ENCODE measurements around the gene IRAK3.
"Not testable (repeated sequence)": the region's sequence is repeated elsewhere in the genome, so short reads cannot be mapped to it uniquely, and the experiment has no call there.

IRAK3 gene

DNA sequence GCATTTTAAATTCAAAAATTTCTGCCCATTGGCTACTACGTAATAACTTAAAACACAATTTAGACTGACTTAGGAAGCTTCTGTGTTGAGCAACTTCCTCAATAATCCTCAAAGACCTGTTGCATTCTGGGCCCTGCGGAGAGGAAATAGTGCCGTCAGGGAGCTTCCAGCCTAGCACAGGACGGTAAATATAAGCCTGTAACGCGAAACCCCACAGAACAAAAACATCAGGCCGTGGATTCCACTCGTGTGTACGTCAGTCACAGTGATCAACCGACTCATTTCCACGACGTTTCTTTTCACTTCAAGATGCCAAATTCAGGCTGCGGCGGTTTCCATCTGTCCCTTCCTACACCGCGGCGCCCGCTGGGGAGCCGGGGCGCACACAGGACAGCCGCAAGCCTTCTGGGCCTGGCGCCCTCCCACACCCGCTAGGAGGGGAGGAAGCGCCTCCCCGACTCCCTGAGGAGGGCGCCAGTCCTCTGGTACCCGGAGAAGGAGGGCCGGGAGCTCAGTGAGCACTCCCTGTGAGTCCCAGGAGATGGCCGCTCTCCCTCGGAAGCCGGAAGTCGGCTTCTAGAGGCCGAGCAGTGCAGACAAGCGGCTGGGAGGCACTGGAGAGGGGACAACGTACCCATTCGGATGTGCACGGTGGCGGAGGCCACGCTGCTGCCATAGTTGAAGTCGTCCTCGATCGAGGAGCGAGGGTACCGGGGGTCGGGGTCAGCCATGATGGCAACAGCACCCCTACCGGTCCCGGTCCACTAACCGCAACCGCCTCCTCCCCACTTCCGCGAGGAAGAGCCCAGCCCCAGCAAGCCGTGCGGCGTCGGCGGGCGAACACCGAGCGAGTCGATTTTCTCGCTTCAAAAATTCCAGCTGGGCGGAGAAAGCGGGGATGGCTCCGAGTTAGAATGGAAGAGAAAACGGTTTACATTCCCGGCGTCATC is 19.5 kb upstream of the IRAK3 start, which contains the start of gene TMBIM4:
Gene TMBIM4, minus strand, starts transcription at position 776 of the 950 bp plus-strand sequence. Its CDS starts 45 bp downstream, at position 731.
- peak; percentile 66 to 97 (median 82) for DNase-seq
- intact Hi-C loops (cut with DNase I) = loop anchor here (1.0 to 5.0 kb wide), 2 partner anchors 39 to 133 kb away; partner anchors contain the start of genes HELB and LLPH

DNA sequence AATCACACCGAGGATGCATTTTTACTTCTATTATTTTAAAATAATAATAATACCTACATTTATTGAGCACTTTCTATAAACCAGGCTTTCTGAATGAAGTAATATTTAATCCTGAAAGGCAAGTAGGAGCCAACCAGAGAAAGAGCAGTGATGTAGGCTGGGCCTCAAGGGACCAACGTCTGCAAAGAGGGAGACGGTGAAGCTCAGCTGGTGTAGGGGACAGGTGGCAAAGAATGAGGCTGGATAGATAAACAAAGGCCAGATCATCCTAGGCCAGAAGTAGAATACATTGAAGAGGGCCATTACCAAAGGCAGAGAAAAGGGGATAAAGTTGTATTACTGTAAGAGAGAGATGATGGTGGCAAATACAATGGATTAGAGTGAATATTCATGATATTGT is 18.4 kb upstream of the IRAK3 start:
- no peak for DNase-seq
- intact Hi-C loops (cut with DNase I) = no loop called here

- intact Hi-C loops (cut with DNase I); DNase-seq: not testable (repeated sequence)
These were observed 14.4 kb upstream of the IRAK3 start for GRCh38 chr12:66174391-66175325.

GRCh38 chr12:66176105-66176900 is 12.7 kb upstream of the IRAK3 start:
- intact Hi-C loops (cut with DNase I) = no loop called here
- DNase-seq = no peak

DNA sequence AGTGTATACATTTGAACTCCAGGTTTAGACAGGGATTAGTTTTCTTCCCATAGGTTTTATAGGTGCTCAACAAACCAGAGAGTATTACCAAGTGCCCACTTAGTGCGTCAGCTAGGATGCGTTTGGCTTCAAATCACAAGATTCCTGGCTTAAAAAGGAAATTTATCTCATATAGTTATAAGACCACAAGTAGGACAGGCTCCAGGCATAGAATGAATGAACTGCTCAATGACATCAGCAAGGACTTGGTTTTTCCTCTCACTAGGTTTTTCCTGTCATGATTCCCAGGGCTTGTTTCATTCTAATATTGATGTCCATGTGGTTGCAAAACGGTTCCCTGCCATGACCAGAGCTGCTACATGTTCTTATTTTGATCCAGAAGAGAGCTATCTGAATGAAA is 6.1 kb upstream of the IRAK3 start:
- DNase-seq = no peak
- intact Hi-C loops (cut with DNase I) = no loop called here

DNA sequence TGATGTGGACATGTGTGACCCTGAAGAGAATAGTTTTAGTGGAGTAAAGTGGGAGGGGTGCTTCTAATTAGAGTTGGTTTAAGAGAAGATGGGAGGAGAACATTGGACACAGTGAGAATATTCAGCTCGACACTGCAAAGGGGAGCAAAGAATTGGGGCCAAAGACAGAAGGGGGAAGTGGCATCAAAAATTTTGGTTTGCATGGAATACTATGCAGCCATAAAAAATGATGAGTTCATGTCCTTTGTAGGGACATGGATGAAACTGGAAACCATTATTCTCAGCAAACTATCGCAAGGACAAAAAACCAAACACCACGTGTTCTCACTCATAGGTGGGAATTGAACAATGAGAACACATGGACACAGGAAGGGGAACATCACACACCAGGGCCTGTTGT is 4.2 kb upstream of the IRAK3 start:
- DNase-seq; intact Hi-C loops (cut with DNase I): not testable (repeated sequence)

GRCh38 chr12:66187036-66187435 is 2.0 kb upstream of the IRAK3 start:
- intact Hi-C loops (cut with DNase I) = no loop called here
- DNase-seq = no peak

GRCh38 chr12:66187821-66188220 is 1.2 kb upstream of the IRAK3 start:
- intact Hi-C loops (cut with DNase I) = no loop called here
- DNase-seq = no peak

DNA sequence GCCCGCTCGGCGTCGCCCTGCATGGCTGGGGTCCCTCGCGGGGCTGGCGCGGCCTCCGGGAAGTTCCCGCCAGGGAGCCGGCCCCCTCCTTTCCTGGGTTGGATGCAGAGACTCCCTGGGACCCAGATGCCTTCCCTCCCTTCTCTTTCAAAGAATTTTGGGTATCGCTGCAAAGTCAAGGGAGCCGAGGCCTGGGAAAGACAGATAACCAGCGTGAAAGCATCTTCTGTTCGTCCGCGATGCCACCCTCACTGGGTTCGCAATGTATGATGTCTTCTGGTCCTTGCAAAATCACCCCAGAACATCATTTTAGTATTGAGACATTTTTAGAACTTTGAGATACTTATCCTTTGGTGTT is 451 bp downstream of the IRAK3 start:
- peak in 1 of 10 donors; percentile 42 for DNase-seq
- intact Hi-C loops (cut with DNase I) = no loop called here

GRCh38 chr12:66189889-66190288 is 875 bp downstream of the IRAK3 start:
- no peak for DNase-seq
- intact Hi-C loops (cut with DNase I) = no loop called here

DNA sequence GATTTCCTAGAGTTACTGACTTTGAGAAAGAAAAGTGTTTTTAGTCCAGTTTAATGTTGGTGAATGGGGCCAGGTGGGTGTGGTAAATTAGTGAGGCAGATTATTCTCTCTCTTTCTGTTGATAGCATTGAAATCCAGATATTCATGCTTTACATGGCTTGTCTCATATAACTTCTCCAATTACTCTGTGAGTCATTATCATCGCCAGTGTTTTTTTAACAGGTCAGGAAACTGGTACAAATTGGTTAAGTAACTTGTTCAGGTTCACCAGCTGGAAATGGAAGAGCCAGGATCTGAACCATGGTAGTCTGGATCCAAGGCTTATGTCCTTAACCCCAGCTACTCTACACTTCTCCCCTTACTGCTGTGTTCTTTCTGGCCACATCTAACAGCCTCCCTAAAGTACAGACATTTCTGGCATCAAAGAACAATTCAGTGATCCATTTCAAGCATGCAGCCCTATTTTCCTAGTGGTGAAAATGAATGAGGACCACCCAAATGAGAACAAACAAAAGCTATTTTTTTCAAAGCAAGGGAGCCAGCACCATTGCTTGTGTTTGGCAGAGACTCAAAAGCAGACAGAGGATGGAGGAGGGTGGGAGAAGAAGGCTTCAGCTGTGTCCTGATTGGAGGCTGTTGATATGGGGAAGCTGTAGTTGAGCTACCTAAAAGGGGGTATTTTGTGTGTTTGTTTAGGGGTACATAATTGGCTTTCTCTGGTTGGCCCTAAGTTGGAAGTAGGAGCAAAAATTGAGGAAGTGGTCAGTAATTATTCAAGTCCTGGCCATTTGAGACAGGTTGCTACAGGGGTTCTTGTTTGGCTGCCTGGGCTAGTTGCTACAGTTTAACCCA is 1.7 kb downstream of the IRAK3 start:
- intact Hi-C loops (cut with DNase I) = no loop called here
- DNase-seq = no peak

DNA sequence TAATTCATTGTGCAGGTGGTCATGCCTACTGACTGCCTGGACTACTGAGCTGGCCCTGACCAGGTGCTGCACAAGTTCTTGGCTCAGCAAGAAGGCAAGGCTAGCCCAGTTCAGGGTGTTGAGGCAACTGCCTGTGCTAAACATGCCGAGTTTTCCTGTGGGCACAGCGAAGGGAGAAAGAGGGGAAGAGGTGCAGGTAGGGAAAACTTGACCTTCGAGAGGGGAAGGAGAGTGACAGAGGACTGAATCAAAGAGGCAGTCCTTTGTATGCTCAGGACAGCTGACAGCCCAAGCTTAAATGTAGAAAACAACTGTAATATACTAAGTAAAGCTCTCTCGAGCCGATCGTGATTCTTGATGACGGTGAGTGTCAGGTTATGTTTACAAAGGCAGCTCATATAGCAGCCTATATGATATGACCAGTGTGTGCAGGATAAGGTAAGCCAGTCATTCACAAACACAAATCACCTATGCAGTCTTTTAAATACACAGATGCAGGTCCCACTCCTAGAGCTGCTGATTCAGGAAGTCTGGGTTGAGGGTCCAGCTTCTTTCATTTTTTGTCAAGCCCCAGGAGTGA is 2.6 kb downstream of the IRAK3 start:
- no peak for DNase-seq
- intact Hi-C loops (cut with DNase I) = no loop called here

- peak in 1 of 10 donors; percentile 50 for DNase-seq
- intact Hi-C loops (cut with DNase I) = no loop called here
These were observed 5.1 kb downstream of the IRAK3 start for GRCh38 chr12:66194122-66194521.

- DNase-seq = no peak
- intact Hi-C loops (cut with DNase I) = no loop called here
These were observed 6.2 kb downstream of the IRAK3 start for GRCh38 chr12:66195242-66195641.

- intact Hi-C loops (cut with DNase I) = no loop called here
- no peak for DNase-seq
These were observed 7.8 kb downstream of the IRAK3 start for GRCh38 chr12:66196806-66197205.

- intact Hi-C loops (cut with DNase I) = no loop called here
- no peak for DNase-seq
These were observed 8.5 kb downstream of the IRAK3 start for GRCh38 chr12:66197495-66197921.

GRCh38 chr12:66199141-66199540 is 10.1 kb downstream of the IRAK3 start:
- no peak for DNase-seq
- intact Hi-C loops (cut with DNase I) = no loop called here

DNA sequence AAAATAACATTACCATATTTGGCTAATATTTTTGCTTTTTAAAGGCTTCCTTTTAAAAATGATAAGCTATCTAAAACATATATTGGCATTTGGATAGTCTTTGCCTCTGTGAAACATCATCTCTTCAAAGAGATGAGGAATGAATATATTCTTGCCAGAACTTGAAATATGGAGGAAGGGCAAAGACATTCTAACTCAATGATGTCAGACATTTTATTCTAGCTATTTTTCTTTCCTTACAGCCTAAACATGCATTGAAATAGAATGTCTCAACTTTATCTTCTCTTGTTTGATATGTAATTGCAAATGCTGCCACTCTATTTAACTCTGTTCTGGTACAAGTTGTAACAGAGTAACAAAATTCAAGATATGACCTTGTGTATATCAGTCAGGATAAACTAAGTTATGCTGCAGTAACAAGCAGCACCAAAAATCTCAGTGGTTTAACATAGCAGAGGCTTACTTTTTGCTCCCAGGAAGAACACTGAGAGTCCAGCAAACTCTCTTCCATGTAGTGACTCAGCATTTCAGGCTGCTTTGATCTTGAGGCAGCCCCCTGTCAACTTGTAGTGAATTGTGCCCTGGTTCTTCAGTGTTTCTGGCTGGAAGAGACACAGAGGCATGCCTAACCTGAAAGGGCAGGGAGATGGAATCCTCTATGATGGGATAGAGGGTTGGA is 11.0 kb downstream of the IRAK3 start:
- DNase-seq = no peak
- intact Hi-C loops (cut with DNase I) = no loop called here
